Measurements from ENCODE around the gene MTHFD1L. TPM values are rescaled to one million over a fixed set of nuclear protein-coding genes. Genes with fewer than 3 reads are reported as not detected.

The MTHFD1L gene
- total and polyA plus RNA-seq, 2 of the 4 experiments (the other 2 are of a cell fraction) = 43.5 to 53.2 TPM

- POLR2A ChIA-PET (ENCODE audit: unreplicated experiment) = no interaction called here
Measured at GRCh38 chr6:151060766-151061531, 195.4 kb downstream of the MTHFD1L start.

More at GRCh38 chr6:151060766-151061531, 195.4 kb downstream of the MTHFD1L start:
- H4K91ac ChIP-seq (ENCODE audit: insufficient read depth, low read depth, low read length) = peak overlapping the region; percentile 42
- DNase-seq (no peak), ATAC-seq (ENCODE audit: low read depth) (no peak)
- H3K4me1 ChIP-seq (ENCODE audit: control insufficient read depth, insufficient read depth, low read length) = peaks cover 14% of the 10 kb centered on the region
- peak overlapping the region; percentile 86 for H2AK5ac ChIP-seq (ENCODE audit: low read depth, low read length)
- dilution Hi-C loops (cut with HindIII; ENCODE audit: low sequenced_read_pairs, unreplicated experiment) = no loop called here
- H3K4me3 ChIP-seq (ENCODE audit: insufficient read depth, low read depth, low read length) = no peak overlapping the region
- no peak overlapping the region for H2AFZ ChIP-seq (replicated peaks; ENCODE audit: low read length, poor library complexity)
- H2BK5ac ChIP-seq (ENCODE audit: low read depth, low read length, poor library complexity, severe bottlenecking) = peak overlapping the region; percentile 75
- H3K36me3 ChIP-seq (ENCODE audit: control insufficient read depth, insufficient read depth, low read length) = peaks cover 27% of the 10 kb centered on the region
- H2BK20ac ChIP-seq (ENCODE audit: low read depth, low read length) = peak overlapping the region; percentile 86
- no CpG with 5 or more reads among the region's 10 CpGs for WGBS, 2 experiments (ENCODE audit: extremely low coverage in 2 of 2, insufficient read length in 1 of 2)
- no peaks in the 10 kb centered on the region for H3K27me3 ChIP-seq (ENCODE audit: control insufficient read depth, insufficient read depth, low read length)
- H3K23ac ChIP-seq (ENCODE audit: low read depth, low read length) = peak overlapping the region; percentile 32; the same call in 1 of the 2 replicates
- H3K4me2 ChIP-seq (ENCODE audit: low read depth, low read length) = no peak overlapping the region
- H3K56ac ChIP-seq (ENCODE audit: extremely low read depth, insufficient read depth, low read length) = peak overlapping the region; percentile 11; the same call in 1 of the 2 replicates
- intact Hi-C loops (cut with micrococcal nuclease) = loop anchor here (10.0 kb wide), 1 partner anchor 166 kb away; no protein-coding TSS in a partner anchor
- peak overlapping the region; percentile 54; the same call in 2 of the 3 replicates for H2BK15ac ChIP-seq (ENCODE audit: low read depth, low read length)
- peak overlapping the region; percentile 28 to 62; a peak in 3 of 4 replicates for H4K8ac ChIP-seq (ENCODE audit: low read depth in 2 of 2, low read length in 2 of 2)
- CTCF ChIA-PET = no interaction called here
- peak overlapping the region; percentile 57 for H2BK120ac ChIP-seq (ENCODE audit: low read depth, low read length)
- in situ Hi-C loops (cut with MboI; ENCODE audit: low sequenced_read_pairs) = loop anchor here (25.0 kb wide), 1 partner anchor 1224 kb away; no protein-coding TSS in a partner anchor
- H3K14ac ChIP-seq (replicated peaks; ENCODE audit: low read depth, low read length) = peak overlapping the region; percentile 63
- peaks cover 29% of the 10 kb centered on the region for H3K9me1 ChIP-seq (ENCODE audit: insufficient read depth, low read length)
- peak overlapping the region; percentile 75 for H4K5ac ChIP-seq (ENCODE audit: low read depth, low read length)
- H3K9ac ChIP-seq (ENCODE audit: low read depth, low read length) = no peak overlapping the region
- peak overlapping the region; percentile 83 for H3K4ac ChIP-seq (ENCODE audit: low read depth, low read length)
- H3K79me1 ChIP-seq (ENCODE audit: low read depth in 1 of 2, low read length in 2 of 2) = peaks cover 26 to 61% of the 10 kb centered on the region in 2 experiments
- H3K27ac ChIP-seq (ENCODE audit: insufficient read depth, low read length) = peak overlapping the region; percentile 41
- no peak overlapping the region for H2AK9ac ChIP-seq (replicated peaks; ENCODE audit: low read depth, low read length, poor library complexity)
- no TSS peak for BruUV-seq (replicated peaks)
- TF ChIP-seq RCOR1 (IDR thresholded peaks at IDR 0.05; ENCODE audit: insufficient replicate concordance, low read length) (no peak), MXI1 (IDR thresholded peaks at IDR 0.05; ENCODE audit: borderline replicate concordance, low read depth, low read length) (no peak)
- H3K9me3 ChIP-seq (ENCODE audit: control insufficient read depth, insufficient read depth, low read length) = no peaks in the 10 kb centered on the region
- peak overlapping the region; percentile 79 for H3K18ac ChIP-seq (ENCODE audit: low read depth, low read length)
- 0 out of 2 replicates have a peak, but pooled peaks cover 7% of the 10 kb centered on the region for H4K20me1 ChIP-seq (ENCODE audit: insufficient read depth, low read length)
